Endothelial cell of umbilical vein (primary cell): ENCODE measurements around the gene RBMS3. TPM values are rescaled to one million over a fixed set of nuclear protein-coding genes. Genes with fewer than 3 reads are reported as not detected.

Experiments used
- BruUV-seq: library from RNA; stranded (reverse); fragments of 400-500 nt; replicated peaks from 2 replicates; lab custom pipeline; 2021; lab: Mats Ljungman, UMichigan
- CTCF ChIA-PET: fragments of 300-600, 350-600 bp; sonication (Branson Sonifier 250); formaldehyde crosslinking; loops from one replicate; lab custom pipeline; 2021; ENCODE audit warnings: antibody characterized with exemption, inconsistent platforms; lab: Charles Lee
- POLR2A ChIA-PET: fragments of 300-600, 350-600 bp; sonication (Branson Sonifier 250); formaldehyde crosslinking; loops from one replicate; lab custom pipeline; 2021; ENCODE audit warnings: antibody characterized with exemption, inconsistent platforms; lab: Charles Lee
- DNase-seq: peaks from one replicate; pipeline ENCODE4 v3.0.0-alpha.2; 2011; ENCODE audit warnings: low read depth, low spot score
- FAIRE-seq: peaks from 2 replicates; lab custom pipeline; 2011; peaks lifted over from hg19 to GRCh38; lab: Jason Lieb, UNC
- H2AFZ ChIP-seq: 2 replicates; pipeline ENCODE4 v1.6.0; 2012; ENCODE audit warnings: low read depth, low read length, control low read depth, inconsistent platforms
- H3K27ac ChIP-seq: 2 replicates; pipeline ENCODE4 v1.5.1; 2011; ENCODE audit warnings: low read depth, mild to moderate bottlenecking, control low read depth, low read length, moderate library complexity; ENCODE audit not compliant: insufficient read depth
- H3K27me3 ChIP-seq, 2 experiments: 2 replicates each; pipeline versions ENCODE4 v1.6.0 to v1.6.1; 2011; ENCODE audit warnings: low read length in 2 of 2, mixed read lengths in 1 of 2; ENCODE audit not compliant: control insufficient read depth in 2 of 2, insufficient read depth in 2 of 2
- H3K36me3 ChIP-seq, 2 experiments: 2 replicates in 1 of 2; 3 replicates in 1 of 2; pipeline ENCODE4 v1.5.1; 2011; ENCODE audit warnings: low read length in 2 of 2, mild to moderate bottlenecking in 1 of 2, moderate library complexity in 1 of 2; ENCODE audit not compliant: control insufficient read depth in 2 of 2, insufficient read depth in 2 of 2; ENCODE audit errors: extremely low read depth in 1 of 2
- H3K4me1 ChIP-seq: 3 replicates; pipeline ENCODE4 v1.5.1; 2011; ENCODE audit warnings: mild to moderate bottlenecking, low read length; ENCODE audit not compliant: control insufficient read depth, insufficient read depth; ENCODE audit errors: extremely low read depth
- H3K4me2 ChIP-seq: 2 replicates; pipeline ENCODE4 v1.6.1; 2011; ENCODE audit warnings: low read length, control low read depth, mixed read lengths; ENCODE audit not compliant: insufficient read depth
- H3K4me3 ChIP-seq, 3 experiments: fragments of 200-600 bp in 1 of 3; sonication (generic), shearing (Covaris generic) in 1 of 3; replicated peaks in 1 of 3; 2 replicates each; pipeline ENCODE4 v1.5.1; 2011 to 2016; ENCODE audit warnings: control low read depth in 3 of 3, low read length in 3 of 3, mild to moderate bottlenecking in 2 of 3, inconsistent platforms in 1 of 3, low read depth in 1 of 3, moderate library complexity in 1 of 3; ENCODE audit not compliant: insufficient read depth in 1 of 3
- H3K79me2 ChIP-seq: 2 replicates; pipeline ENCODE4 v1.6.0; 2012; ENCODE audit warnings: low read length, inconsistent platforms; ENCODE audit not compliant: control insufficient read depth, insufficient read depth
- H3K9ac ChIP-seq: replicated peaks from 2 replicates; pipeline ENCODE3; 2011; ENCODE audit warnings: low read length, control low read depth; ENCODE audit not compliant: insufficient read depth; ENCODE audit errors: extremely low read depth
- H3K9me1 ChIP-seq: replicated peaks from 3 replicates; pipeline ENCODE4 v1.6.0; 2011; ENCODE audit warnings: mild to moderate bottlenecking, low read length; ENCODE audit not compliant: control insufficient read depth, insufficient read depth; ENCODE audit errors: extremely low read depth
- H3K9me3 ChIP-seq: replicated peaks from 2 replicates; pipeline ENCODE4 v1.5.1; 2012; ENCODE audit warnings: low read length, inconsistent platforms; ENCODE audit not compliant: control insufficient read depth, insufficient read depth
- H4K20me1 ChIP-seq: replicated peaks from 2 replicates; pipeline ENCODE3; 2011; ENCODE audit warnings: mild to moderate bottlenecking, low read length; ENCODE audit not compliant: control insufficient read depth, insufficient read depth; ENCODE audit errors: extremely low read depth
- EZH2 ChIP-seq: IDR thresholded peaks from 2 replicates; pipeline ENCODE4 v1.6.1; 2012; ENCODE audit warnings: borderline replicate concordance, low read depth, mild to moderate bottlenecking, moderate library complexity, low read length, inconsistent platforms; ENCODE audit not compliant: severe bottlenecking
- FOS ChIP-seq: IDR thresholded peaks from 2 replicates; pipeline ENCODE4 v1.6.1; 2011; ENCODE audit warnings: mild to moderate bottlenecking, low read length, moderate library complexity, borderline replicate concordance; ENCODE audit not compliant: insufficient read depth
- GATA2 ChIP-seq: IDR thresholded peaks from 2 replicates; pipeline ENCODE4 v1.7.0; 2011; ENCODE audit warnings: low read depth, mild to moderate bottlenecking, moderate library complexity, mixed read lengths, low read length; ENCODE audit not compliant: insufficient read length, insufficient read depth
- JUN ChIP-seq: IDR thresholded peaks from 2 replicates; pipeline ENCODE4 v1.6.1; 2011; ENCODE audit warnings: borderline replicate concordance, low read depth; ENCODE audit not compliant: insufficient read length, insufficient read depth
- MYC ChIP-seq: IDR thresholded peaks from one replicate; pipeline ENCODE4 v1.6.1; 2011; ENCODE audit warnings: mild to moderate bottlenecking, low read depth, low read length
- POLR2A ChIP-seq: IDR thresholded peaks from 2 replicates; pipeline ENCODE4 v1.6.1; 2012; ENCODE audit warnings: low read depth, mild to moderate bottlenecking, control low read depth, low read length
- POLR2AphosphoS5 ChIP-seq: IDR thresholded peaks from 2 replicates; pipeline ENCODE4 v1.6.1; 2012; ENCODE audit warnings: low read depth, mild to moderate bottlenecking, control low read depth, low read length, moderate library complexity; ENCODE audit not compliant: insufficient read depth
- dilution Hi-C: fragments of 300-500 bp; cut with MboI; formaldehyde crosslinking; loops from one replicate; pipeline ENCODE4 v1.15.0; 2019; ENCODE audit warnings: low sequenced_read_pairs; ENCODE audit not compliant: extremely low pct_ligation_motif_present
- intact Hi-C: fragments of 100-400 bp; cut with micrococcal nuclease; formaldehyde crosslinking; loops from one replicate; pipeline ENCODE4 v1.10.0; 2022
- polyA plus RNA-seq, 4 experiments: library from polyadenylated mRNA; depleted of rRNA in 3 of 4; stranded (reverse) in 3 of 4; unstranded in 1 of 4; fragments of >200 nt; gene quantifications; 2 replicates each; pipeline versions ENCODE4 v1.2.1 to v1.2.3, GENCODE V29; 2011 to 2012; ENCODE audit warnings: missing spikeins in 1 of 4
- total RNA-seq: library from RNA; stranded (reverse); gene quantifications from 2 replicates; pipeline ENCODE4 v1.2.3, GENCODE V29; 2021
- TF ChIP-seq, protein P1 (sequence below): IDR thresholded peaks from 2 replicates; pipeline ENCODE4 v1.6.1; 2011; ENCODE audit not compliant: insufficient read depth, insufficient read length
- TF ChIP-seq, protein P2 (sequence below), 2 donors: IDR thresholded peaks; 1 replicate in 1 of 2; 2 replicates in 1 of 2; pipeline ENCODE4 v1.5.1; 2011; ENCODE audit warnings: low read length in 2 of 2, mild to moderate bottlenecking in 2 of 2, moderate library complexity in 2 of 2, control low read depth in 1 of 2, inconsistent platforms in 1 of 2, low read depth in 1 of 2; ENCODE audit not compliant: insufficient read depth in 1 of 2; ENCODE audit errors: extremely low read depth in 1 of 2

The RBMS3 gene
- total and polyA plus RNA-seq, 2 donors (not counting 3 experiments of a cell fraction or from before 2014, with no cell fraction given): 13.6 to 42.3 TPM

DNA sequence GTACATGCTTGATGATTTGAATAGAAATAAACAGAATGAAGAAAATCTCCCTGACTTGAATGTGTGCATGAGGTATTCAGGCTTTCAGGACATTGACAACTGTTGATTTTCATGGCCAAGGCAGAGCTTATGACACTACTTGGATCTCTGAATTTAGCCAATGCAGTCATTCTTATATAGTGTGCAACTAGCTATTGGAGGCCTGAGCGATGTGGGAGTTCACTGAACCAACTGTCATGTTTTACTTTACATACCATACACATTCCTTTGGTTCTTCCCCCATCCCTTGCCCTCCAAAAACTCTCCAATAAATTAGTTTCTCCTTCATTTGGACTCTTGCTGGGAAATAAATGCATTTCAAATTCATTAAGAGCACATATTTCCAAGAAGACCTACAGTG is 460.4 kb downstream of the RBMS3 start:
- Histone ChIP-seq H3K27ac (no peak overlapping the region), H4K20me1 (no peaks in the 10 kb centered on the region), H2AFZ (no peak overlapping the region), H3K4me3 (no peak overlapping the region), H3K4me2 (no peak overlapping the region), H3K9ac (no peak overlapping the region), H3K27me3 (no peaks in the 10 kb centered on the region), H3K79me2 (no peaks in the 10 kb centered on the region), H3K9me1 (no peaks in the 10 kb centered on the region), H3K4me1 (peaks cover 4% of the 10 kb centered on the region), H3K9me3 (no peaks in the 10 kb centered on the region), H3K36me3 (no peaks in the 10 kb centered on the region)
- POLR2A ChIA-PET: no interaction called here
- BruUV-seq: no TSS peak
- CTCF ChIA-PET: no interaction called here
- TF ChIP-seq, protein P1, sequence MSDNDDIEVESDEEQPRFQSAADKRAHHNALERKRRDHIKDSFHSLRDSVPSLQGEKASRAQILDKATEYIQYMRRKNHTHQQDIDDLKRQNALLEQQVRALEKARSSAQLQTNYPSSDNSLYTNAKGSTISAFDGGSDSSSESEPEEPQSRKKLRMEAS: no peak
- TF ChIP-seq POLR2A: no peak
- no peak for TF ChIP-seq EZH2
- TF ChIP-seq FOS: no peak
- no peak for TF ChIP-seq JUN
- TF ChIP-seq, protein P2, sequence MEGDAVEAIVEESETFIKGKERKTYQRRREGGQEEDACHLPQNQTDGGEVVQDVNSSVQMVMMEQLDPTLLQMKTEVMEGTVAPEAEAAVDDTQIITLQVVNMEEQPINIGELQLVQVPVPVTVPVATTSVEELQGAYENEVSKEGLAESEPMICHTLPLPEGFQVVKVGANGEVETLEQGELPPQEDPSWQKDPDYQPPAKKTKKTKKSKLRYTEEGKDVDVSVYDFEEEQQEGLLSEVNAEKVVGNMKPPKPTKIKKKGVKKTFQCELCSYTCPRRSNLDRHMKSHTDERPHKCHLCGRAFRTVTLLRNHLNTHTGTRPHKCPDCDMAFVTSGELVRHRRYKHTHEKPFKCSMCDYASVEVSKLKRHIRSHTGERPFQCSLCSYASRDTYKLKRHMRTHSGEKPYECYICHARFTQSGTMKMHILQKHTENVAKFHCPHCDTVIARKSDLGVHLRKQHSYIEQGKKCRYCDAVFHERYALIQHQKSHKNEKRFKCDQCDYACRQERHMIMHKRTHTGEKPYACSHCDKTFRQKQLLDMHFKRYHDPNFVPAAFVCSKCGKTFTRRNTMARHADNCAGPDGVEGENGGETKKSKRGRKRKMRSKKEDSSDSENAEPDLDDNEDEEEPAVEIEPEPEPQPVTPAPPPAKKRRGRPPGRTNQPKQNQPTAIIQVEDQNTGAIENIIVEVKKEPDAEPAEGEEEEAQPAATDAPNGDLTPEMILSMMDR (IDR thresholded peaks at IDR 0.05; ENCODE audit: extremely low read depth in 1 of 2, insufficient read depth in 1 of 2, low read depth in 1 of 2, low read length in 2 of 2): no peak
- no peak for TF ChIP-seq MYC
- TF ChIP-seq POLR2AphosphoS5: no peak
- TF ChIP-seq GATA2: no peak
- FAIRE-seq: no peak
- dilution Hi-C loops: no loop called here
- intact Hi-C loops: no loop called here
- DNase-seq: no peak
